Fibroblast of lung (primary cell): Measurements from ENCODE around the gene NELFB.
"Not testable (repeated sequence)": the region's sequence is repeated elsewhere in the genome, so short reads cannot be mapped to it uniquely, and the experiment has no call there.

Experiments used
- CTCF ChIP-seq, 2 donors: IDR thresholded peaks in 1 of 2; conservative IDR thresholded peaks in 1 of 2; 1 replicate in 1 of 2; 2 replicates in 1 of 2; pipeline ENCODE4 v1.5.1; 2011 to 2012; ENCODE audit warnings: low read length in 2 of 2, control low read depth in 1 of 2, inconsistent platforms in 1 of 2, low read depth in 1 of 2, mild to moderate bottlenecking in 1 of 2
- EZH2 ChIP-seq: IDR thresholded peaks from 2 replicates; pipeline ENCODE4 v1.5.1; 2012; ENCODE audit warnings: low read length, control low read depth, mild to moderate bottlenecking; ENCODE audit errors: missing control alignments

GRCh38 chr9:137243266-137243625 is 11.9 kb upstream of the NELFB start:
- not testable (repeated sequence) for TF ChIP-seq CTCF (conservative IDR thresholded peaks at IDR 0.05 in 1 of 2, IDR thresholded peaks at IDR 0.05 in 1 of 2; ENCODE audit: low read depth in 1 of 2, low read length in 2 of 2); EZH2
